Brain microvascular endothelial cell (primary cell): ENCODE results near the gene CAMK4.

Experiments
- DNase-seq: peaks from one replicate; pipeline ENCODE4 v3.0.0-alpha.2; 2020
- H3K27ac ChIP-seq: fragments of 250-450 bp; sonication (Bioruptor Pico); 2 replicates; pipeline ENCODE4 v1.5.1; 2020; ENCODE audit warnings: mild to moderate bottlenecking, moderate library complexity
- H3K27me3 ChIP-seq: fragments of 250-450 bp; sonication (Bioruptor Pico); replicated peaks from 2 replicates; pipeline ENCODE4 v1.5.1; 2020; ENCODE audit warnings: mild to moderate bottlenecking
- H3K36me3 ChIP-seq: fragments of 250-450 bp; sonication (Bioruptor Pico); replicated peaks from 2 replicates; pipeline ENCODE4 v1.5.1; 2020; ENCODE audit warnings: mild to moderate bottlenecking
- H3K4me3 ChIP-seq: 2 replicates; pipeline ENCODE4 v1.5.1; 2011; ENCODE audit warnings: low read depth, mild to moderate bottlenecking, control low read depth, low read length, moderate library complexity
- in situ Hi-C: cut with HindIII; loops from 2 replicates; pipeline ENCODE4 v1.10.0; 2017; ENCODE audit warnings: low sequenced_read_pairs, low pct_ligation_motif_present
- TF ChIP-seq, protein P1 (sequence below): IDR thresholded peaks from 2 replicates; pipeline ENCODE4 v1.5.1; 2011; ENCODE audit warnings: low read depth, mild to moderate bottlenecking, moderate library complexity, low read length, control low read depth, inconsistent platforms; ENCODE audit errors: missing control alignments

The CAMK4 gene

DNA sequence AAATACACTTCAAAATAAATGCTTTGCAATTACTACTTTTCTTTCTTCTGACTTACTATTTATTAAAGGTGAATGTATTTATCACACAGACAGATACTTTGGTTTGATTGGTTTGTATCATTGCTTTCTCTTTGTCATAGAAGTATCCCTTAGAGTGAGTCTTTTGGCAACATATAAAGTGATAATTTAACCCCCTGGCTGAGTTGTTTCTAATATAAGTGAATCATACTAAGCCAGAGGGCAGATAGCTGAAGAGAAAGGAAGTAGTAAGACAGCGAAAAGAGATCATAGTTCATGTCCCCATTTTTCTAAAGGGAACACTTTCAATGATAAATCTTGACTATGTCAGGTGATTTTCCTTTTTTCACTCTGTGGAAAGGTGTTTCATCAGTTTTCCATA, 38.6 kb downstream of the CAMK4 start:
- in situ Hi-C loops = no loop called here
- no peaks in the 10 kb centered on the region for H3K36me3 ChIP-seq
- TF ChIP-seq, protein P1, sequence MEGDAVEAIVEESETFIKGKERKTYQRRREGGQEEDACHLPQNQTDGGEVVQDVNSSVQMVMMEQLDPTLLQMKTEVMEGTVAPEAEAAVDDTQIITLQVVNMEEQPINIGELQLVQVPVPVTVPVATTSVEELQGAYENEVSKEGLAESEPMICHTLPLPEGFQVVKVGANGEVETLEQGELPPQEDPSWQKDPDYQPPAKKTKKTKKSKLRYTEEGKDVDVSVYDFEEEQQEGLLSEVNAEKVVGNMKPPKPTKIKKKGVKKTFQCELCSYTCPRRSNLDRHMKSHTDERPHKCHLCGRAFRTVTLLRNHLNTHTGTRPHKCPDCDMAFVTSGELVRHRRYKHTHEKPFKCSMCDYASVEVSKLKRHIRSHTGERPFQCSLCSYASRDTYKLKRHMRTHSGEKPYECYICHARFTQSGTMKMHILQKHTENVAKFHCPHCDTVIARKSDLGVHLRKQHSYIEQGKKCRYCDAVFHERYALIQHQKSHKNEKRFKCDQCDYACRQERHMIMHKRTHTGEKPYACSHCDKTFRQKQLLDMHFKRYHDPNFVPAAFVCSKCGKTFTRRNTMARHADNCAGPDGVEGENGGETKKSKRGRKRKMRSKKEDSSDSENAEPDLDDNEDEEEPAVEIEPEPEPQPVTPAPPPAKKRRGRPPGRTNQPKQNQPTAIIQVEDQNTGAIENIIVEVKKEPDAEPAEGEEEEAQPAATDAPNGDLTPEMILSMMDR = no peak
- DNase-seq = no peak
- H3K27ac ChIP-seq = no peak overlapping the region
- no peaks in the 10 kb centered on the region for H3K27me3 ChIP-seq
- H3K4me3 ChIP-seq = no peak overlapping the region

GRCh38 chr5:111266491-111266890, 42.3 kb downstream of the CAMK4 start:
- Histone ChIP-seq H3K27me3 (no peaks in the 10 kb centered on the region), H3K27ac (no peak overlapping the region), H3K4me3 (no peak overlapping the region), H3K36me3 (no peaks in the 10 kb centered on the region)
- TF ChIP-seq, protein P1 = no peak
- in situ Hi-C loops = no loop called here
- no peak for DNase-seq

GRCh38 chr5:111268300-111268699, 44.1 kb downstream of the CAMK4 start:
- Histone ChIP-seq H3K4me3 (no peak overlapping the region), H3K36me3 (no peaks in the 10 kb centered on the region), H3K27me3 (no peaks in the 10 kb centered on the region), H3K27ac (no peak overlapping the region)
- DNase-seq = no peak
- TF ChIP-seq, protein P1 = no peak
- in situ Hi-C loops = no loop called here

DNA sequence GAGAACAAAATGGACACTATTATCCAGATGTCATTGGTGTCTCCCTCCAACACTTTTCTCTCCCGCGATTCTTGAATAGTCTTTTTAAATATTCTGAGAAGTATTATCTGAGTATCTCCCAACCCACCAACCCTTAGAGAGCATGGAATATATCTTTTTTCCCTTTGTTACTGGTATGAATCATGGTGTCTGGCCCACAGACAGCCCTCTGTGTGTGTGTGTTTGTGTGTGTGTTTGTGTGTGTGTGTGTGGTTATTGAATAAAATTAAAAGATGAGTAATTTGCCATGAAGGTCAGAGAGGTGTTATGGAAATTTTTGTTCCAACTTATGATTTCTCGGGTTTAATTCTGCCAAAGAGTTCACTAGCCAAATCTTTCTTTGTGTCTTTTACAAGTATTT, 47.7 kb downstream of the CAMK4 start:
- no peak overlapping the region for H3K4me3 ChIP-seq
- no peaks in the 10 kb centered on the region for H3K27me3 ChIP-seq
- no peak overlapping the region for H3K27ac ChIP-seq
- H3K36me3 ChIP-seq = no peaks in the 10 kb centered on the region
- in situ Hi-C loops = no loop called here
- TF ChIP-seq, protein P1 = no peak
- DNase-seq = no peak

DNA sequence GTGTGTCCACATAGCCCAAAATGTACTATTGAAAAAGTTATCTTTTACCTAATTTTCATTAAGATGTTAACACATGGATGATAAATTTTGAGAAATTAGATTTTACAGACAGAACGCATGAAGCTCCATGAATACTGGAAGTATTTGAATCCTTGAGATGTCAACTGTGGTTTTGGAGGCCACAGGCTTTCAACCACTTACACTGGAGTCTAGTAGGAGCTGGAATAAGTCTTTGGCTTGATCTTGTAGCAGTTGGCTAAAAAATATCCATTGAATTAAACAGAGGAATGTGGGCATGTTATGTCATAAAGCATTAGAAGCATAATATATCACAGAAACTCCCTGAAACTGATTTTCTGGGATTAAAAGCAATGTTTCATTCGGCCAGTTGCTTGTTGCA, 52.9 kb downstream of the CAMK4 start:
- no peak overlapping the region for H3K4me3 ChIP-seq
- TF ChIP-seq, protein P1 = no peak
- in situ Hi-C loops = no loop called here
- H3K27me3 ChIP-seq = no peaks in the 10 kb centered on the region
- H3K36me3 ChIP-seq = no peaks in the 10 kb centered on the region
- DNase-seq = no peak
- H3K27ac ChIP-seq = no peak overlapping the region

GRCh38 chr5:111278858-111279504, 54.8 kb downstream of the CAMK4 start:
- Histone ChIP-seq H3K4me3 (no peak overlapping the region), H3K27me3 (no peaks in the 10 kb centered on the region), H3K27ac (no peak overlapping the region), H3K36me3 (no peaks in the 10 kb centered on the region)
- TF ChIP-seq, protein P1 = peak; percentile 93
- DNase-seq = peak; percentile 51
- in situ Hi-C loops = no loop called here
